Stomach (tissue), 9 donors: ENCODE measurements around the gene ZFP92. TPM values are rescaled to one million over a fixed set of nuclear protein-coding genes. Genes with fewer than 3 reads are reported as not detected.

ENCODE experiments used
- DNase-seq, 2 donors: peaks; one replicate each; pipeline versions ENCODE4 v3.0.0 to v3.0.0-alpha.2; 2013 to 2019
- H3K27ac ChIP-seq, 5 donors: fragments of 200-600 bp in 4 of 5; sonication (generic) in 4 of 5; one replicate each; pipeline ENCODE4 v1.5.1; 2013 to 2019; ENCODE audit warnings: mild to moderate bottlenecking in 1 of 5, moderate library complexity in 1 of 5
- H3K27me3 ChIP-seq, 3 donors: fragments of 200-600 bp; sonication (generic); one replicate each; pipeline ENCODE4 v1.5.1; 2017 to 2019; ENCODE audit warnings: mixed run types in 1 of 3
- H3K36me3 ChIP-seq, 4 donors: fragments of 200-600 bp; sonication (generic); 1 replicate in 3 of 4; 2 replicates in 1 of 4; pipeline ENCODE4 v1.5.1; 2016 to 2019
- H3K4me1 ChIP-seq, 4 donors: fragments of 200-600 bp; sonication (generic); one replicate each; pipeline ENCODE4 v1.5.1; 2016 to 2019
- H3K4me3 ChIP-seq, 4 donors: fragments of 200-600 bp; sonication (generic) in 3 of 4; one replicate each; pipeline ENCODE4 v1.5.1; 2016 to 2019; ENCODE audit warnings: mild to moderate bottlenecking in 1 of 4
- H3K9me3 ChIP-seq, 4 donors: fragments of 200-600 bp; sonication (generic); one replicate each; pipeline ENCODE4 v1.5.1; 2016 to 2019
- EP300 ChIP-seq: sonication (generic); formaldehyde crosslinking; IDR thresholded peaks from one replicate; pipeline ENCODE4 v1.6.1; 2017; ENCODE audit warnings: antibody characterized with exemption
- POLR2A ChIP-seq, 4 donors: fragments of 450-650 bp; IDR thresholded peaks; one replicate each; pipeline ENCODE4 v1.6.1; 2016; ENCODE audit warnings: antibody characterized with exemption in 4 of 4, control low read depth in 2 of 4, mild to moderate bottlenecking in 1 of 4, moderate library complexity in 1 of 4
- POLR2AphosphoS5 ChIP-seq, 3 donors: sonication (generic); formaldehyde crosslinking; IDR thresholded peaks; one replicate each; pipeline ENCODE4 v1.6.1; 2016; ENCODE audit warnings: antibody characterized with exemption in 3 of 3
- WGBS, 5 donors: extraction: QIAGEN DNeasy Blood & Tissue Kit in 3 of 5; methylation state at CpG; one replicate each; pipeline versions ENCODE4 v1.1.5 to v1.1.7; 2013 to 2018; 5-methylcytosine and 5-hydroxymethylcytosine counted together
- intact Hi-C: fragments of 100-400 bp; cut with DNase I; formaldehyde crosslinking; loops from one replicate; pipeline ENCODE4 v1.15.1; 2023; ENCODE audit warnings: low total_unique reads
- polyA plus RNA-seq, 3 donors: library from polyadenylated mRNA; stranded (reverse); fragments of 200-250 nt; gene quantifications; one replicate each; pipeline ENCODE4 v1.2.3, GENCODE V29; 2013
- total RNA-seq, 5 donors: library from RNA; depleted of rRNA; stranded (reverse); fragments of >200 nt; gene quantifications; one replicate each; pipeline versions ENCODE4 v1.1.0 to v1.2.3, GENCODE V29; 2014 to 2016
- TF ChIP-seq, protein P1 (sequence below), 7 experiments: fragments of 450-650 bp in 4 of 7; fragments of 200-600 bp in 3 of 7; sonication (generic) in 3 of 7; IDR thresholded peaks; one replicate each; pipeline ENCODE4 v1.5.1; 2016 to 2019; ENCODE audit warnings: antibody characterized with exemption in 7 of 7, control low read depth in 2 of 7, mild to moderate bottlenecking in 1 of 7
- donor health status: healthy with polysubstance abuse.
- donor health status: Bipolar disorder and iron deficiency.
- donor health status: healthy.

ZFP92 gene
- total and polyA plus RNA-seq, 8 donors, result under 0.01 to 0.92 (median 0.31) TPM; not detected in 3

DNA sequence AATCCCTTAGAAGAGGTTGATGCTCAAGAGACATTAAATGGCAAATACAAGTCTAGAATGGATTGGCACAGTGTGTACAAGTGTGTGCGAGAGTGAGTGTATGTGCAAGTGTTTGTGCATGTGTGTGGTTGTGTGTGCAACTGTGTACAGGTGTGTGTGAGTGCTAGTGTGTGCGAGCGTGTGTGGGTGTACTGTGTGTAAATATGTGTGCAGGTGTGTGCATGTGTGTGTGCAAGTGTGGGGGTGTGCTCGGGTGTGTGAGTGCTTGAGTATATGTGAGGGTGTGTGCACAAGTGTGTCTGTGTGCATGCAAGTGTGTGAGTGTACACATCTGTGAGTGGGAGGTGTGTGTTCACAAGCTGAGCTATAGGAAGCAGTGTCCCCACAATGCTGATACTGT lies 28.7 kb downstream of the ZFP92 start:
- Histone ChIP-seq H3K4me1 (no peaks in the 10 kb centered on the region), H3K36me3 (no peaks in the 10 kb centered on the region), H3K27ac (no peak overlapping the region), H3K4me3 (no peak overlapping the region), H3K9me3 (peaks cover 0 to 12% (median 6%) of the 10 kb centered on the region in 4 donors), H3K27me3 (peaks cover 0 to 12% (median 0%) of the 10 kb centered on the region in 3 donors)
- intact Hi-C loops, result no loop called here
- 90 to 93% (median 91%) methylated on average over 4 of the region's 4 CpGs for WGBS, 5 donors
- no peak for TF ChIP-seq POLR2A (IDR thresholded peaks at IDR 0.05)
- no peak for DNase-seq

DNA sequence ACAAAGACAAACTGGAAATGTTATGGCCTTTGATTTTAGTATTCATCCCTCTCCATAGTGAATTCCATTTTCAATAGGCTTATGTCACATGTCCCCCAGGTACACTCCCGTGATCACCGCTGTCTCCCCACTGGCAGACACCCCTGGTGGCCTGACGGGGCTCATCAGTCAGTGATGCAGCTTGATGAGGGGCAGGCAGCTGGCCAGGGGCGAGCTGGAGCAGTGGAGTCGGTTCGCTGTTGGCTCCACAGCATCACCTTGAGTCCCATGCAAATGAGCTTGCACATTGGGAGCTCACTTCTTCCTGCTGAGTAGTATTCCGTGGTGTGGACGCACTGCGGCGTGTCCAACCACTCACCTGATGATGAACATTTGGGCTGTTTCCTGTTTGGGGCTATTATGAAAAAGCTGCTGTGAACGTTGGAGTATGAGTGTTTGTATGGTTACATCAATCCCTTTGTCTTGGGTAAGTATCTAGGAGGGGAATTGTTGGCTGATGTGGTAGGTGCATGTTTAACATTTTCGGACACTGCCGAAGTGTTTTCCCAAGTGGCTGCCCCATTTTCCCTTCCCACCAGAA lies 29.4 kb downstream of the ZFP92 start:
- intact Hi-C loops, result no loop called here
- TF ChIP-seq POLR2AphosphoS5 (IDR thresholded peaks at IDR 0.05) (no peak), POLR2A (IDR thresholded peaks at IDR 0.05) (no peak), EP300 (no peak)
- TF ChIP-seq, protein P1, sequence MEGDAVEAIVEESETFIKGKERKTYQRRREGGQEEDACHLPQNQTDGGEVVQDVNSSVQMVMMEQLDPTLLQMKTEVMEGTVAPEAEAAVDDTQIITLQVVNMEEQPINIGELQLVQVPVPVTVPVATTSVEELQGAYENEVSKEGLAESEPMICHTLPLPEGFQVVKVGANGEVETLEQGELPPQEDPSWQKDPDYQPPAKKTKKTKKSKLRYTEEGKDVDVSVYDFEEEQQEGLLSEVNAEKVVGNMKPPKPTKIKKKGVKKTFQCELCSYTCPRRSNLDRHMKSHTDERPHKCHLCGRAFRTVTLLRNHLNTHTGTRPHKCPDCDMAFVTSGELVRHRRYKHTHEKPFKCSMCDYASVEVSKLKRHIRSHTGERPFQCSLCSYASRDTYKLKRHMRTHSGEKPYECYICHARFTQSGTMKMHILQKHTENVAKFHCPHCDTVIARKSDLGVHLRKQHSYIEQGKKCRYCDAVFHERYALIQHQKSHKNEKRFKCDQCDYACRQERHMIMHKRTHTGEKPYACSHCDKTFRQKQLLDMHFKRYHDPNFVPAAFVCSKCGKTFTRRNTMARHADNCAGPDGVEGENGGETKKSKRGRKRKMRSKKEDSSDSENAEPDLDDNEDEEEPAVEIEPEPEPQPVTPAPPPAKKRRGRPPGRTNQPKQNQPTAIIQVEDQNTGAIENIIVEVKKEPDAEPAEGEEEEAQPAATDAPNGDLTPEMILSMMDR (IDR thresholded peaks at IDR 0.05), result no peak
- no peak overlapping the region for H3K4me3 ChIP-seq
- no peak overlapping the region for H3K27ac ChIP-seq
- no peak for DNase-seq
- no peaks in the 10 kb centered on the region for H3K4me1 ChIP-seq
- H3K36me3 ChIP-seq, result no peaks in the 10 kb centered on the region
- peaks cover 0 to 12% (median 6%) of the 10 kb centered on the region in 4 donors for H3K9me3 ChIP-seq
- peaks cover 0 to 13% (median 0%) of the 10 kb centered on the region in 3 donors for H3K27me3 ChIP-seq
- 69 to 84% (median 77%) methylated on average over 10 to 13 of the region's 13 CpGs for WGBS, 5 donors

DNA sequence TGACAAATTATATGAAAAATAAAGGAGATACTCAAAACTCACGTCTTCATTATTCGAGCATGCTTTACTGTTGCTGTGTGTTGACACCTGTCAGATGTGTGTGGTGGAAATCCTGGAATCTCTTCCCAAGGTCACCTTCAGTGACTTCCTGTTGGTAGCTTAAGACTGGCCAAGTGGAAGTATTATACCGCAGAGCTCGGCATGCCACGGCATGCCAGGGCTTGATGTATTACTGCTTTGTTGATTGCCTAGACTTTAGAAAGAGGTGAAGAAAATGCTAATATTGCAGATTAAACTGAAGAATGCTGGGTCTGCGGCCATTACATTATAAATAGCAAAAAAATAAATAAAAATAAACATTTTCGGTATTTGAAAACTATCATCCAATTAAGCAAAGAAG lies 30.0 kb downstream of the ZFP92 start:
- H3K4me1 ChIP-seq, result no peaks in the 10 kb centered on the region
- WGBS, 5 donors, result 64 to 86% (median 74%) methylated on average over 7 of the region's 7 CpGs
- intact Hi-C loops, result no loop called here
- peaks cover 0 to 12% (median 6%) of the 10 kb centered on the region in 4 donors for H3K9me3 ChIP-seq
- no peak overlapping the region for H3K27ac ChIP-seq
- no peak overlapping the region for H3K4me3 ChIP-seq
- no peak for TF ChIP-seq POLR2AphosphoS5 (IDR thresholded peaks at IDR 0.05)
- TF ChIP-seq POLR2A (IDR thresholded peaks at IDR 0.05), result no peak
- no peak for TF ChIP-seq EP300
- TF ChIP-seq, protein P1 (IDR thresholded peaks at IDR 0.05), result no peak
- DNase-seq, result no peak
- H3K36me3 ChIP-seq, result no peaks in the 10 kb centered on the region
- peaks cover 0 to 13% (median 0%) of the 10 kb centered on the region in 3 donors for H3K27me3 ChIP-seq

DNA sequence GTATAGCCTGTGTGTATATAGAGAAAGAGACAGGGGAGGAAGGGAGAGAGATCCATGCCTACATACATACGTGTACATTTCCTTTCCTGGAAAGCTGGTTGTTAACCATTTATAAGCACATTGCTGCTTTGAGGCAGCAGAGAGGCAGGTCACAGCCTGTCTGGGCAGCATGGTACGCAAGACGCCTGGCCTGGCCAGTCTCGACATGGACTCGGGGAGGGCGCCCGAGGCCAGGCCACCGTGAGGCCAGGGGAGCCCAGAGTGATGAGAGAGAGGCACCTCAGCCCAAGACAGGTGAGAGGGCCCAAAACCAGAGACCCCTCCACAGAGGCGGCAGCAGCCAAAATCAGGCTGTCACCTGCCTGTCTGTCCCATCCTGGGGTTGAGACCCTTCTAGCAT lies 30.7 kb downstream of the ZFP92 start:
- intact Hi-C loops, result no loop called here
- 0 to 84% (median 80%) methylated on average over 1 to 9 of the region's 9 CpGs for WGBS, 5 donors

More for the DNA sequence above, 30.7 kb downstream of the ZFP92 start:
- TF ChIP-seq, protein P1 (IDR thresholded peaks at IDR 0.05), result no peak
- TF ChIP-seq POLR2AphosphoS5 (IDR thresholded peaks at IDR 0.05), result no peak
- TF ChIP-seq EP300, result no peak
- no peak for TF ChIP-seq POLR2A (IDR thresholded peaks at IDR 0.05)
- Histone ChIP-seq H3K4me1 (no peaks in the 10 kb centered on the region), H3K4me3 (no peak overlapping the region), H3K27me3 (peaks cover 0 to 9% (median 0%) of the 10 kb centered on the region in 3 donors), H3K9me3 (peaks cover 0 to 12% (median 6%) of the 10 kb centered on the region in 4 donors), H3K36me3 (peaks cover 0 to 4% (median under 1%) of the 10 kb centered on the region in 4 donors), H3K27ac (no peak overlapping the region)
- DNase-seq, result no peak
